KG1 (cell line): ENCODE measurements around the gene RPS6KB1.
"Not testable (repeated sequence)": the region's sequence is repeated elsewhere in the genome, so short reads cannot be mapped to it uniquely, and the experiment has no call there.

Experiments used
- DNase-seq: peaks from one replicate; lab custom pipeline; 2025; lab: John Stamatoyannopoulos, UW

Gene RPS6KB1

DNA sequence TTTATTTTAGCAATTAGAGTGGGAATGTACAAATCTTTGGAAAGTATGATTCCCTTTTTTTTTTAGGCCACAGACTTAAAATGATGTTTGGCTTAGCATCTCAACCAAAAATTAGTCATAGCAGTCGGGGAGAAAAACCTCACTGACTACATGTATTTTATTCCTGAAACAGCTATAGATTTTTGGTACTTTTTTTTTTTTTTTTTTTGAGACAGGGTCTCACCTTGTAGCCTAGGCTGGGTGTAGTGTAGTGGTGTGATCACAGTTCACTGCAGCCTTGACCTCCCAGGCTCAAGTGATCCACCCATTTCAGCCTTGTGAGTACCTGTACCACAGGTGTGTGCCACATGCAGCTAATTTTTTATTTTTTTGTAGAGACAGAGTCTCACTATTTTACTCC is 48.2 kb downstream of the RPS6KB1 start:
- no peak for DNase-seq

- DNase-seq, result not testable (repeated sequence)
These were observed 53.5 kb downstream of the RPS6KB1 start for GRCh38 chr17:59946433-59946832.

DNA sequence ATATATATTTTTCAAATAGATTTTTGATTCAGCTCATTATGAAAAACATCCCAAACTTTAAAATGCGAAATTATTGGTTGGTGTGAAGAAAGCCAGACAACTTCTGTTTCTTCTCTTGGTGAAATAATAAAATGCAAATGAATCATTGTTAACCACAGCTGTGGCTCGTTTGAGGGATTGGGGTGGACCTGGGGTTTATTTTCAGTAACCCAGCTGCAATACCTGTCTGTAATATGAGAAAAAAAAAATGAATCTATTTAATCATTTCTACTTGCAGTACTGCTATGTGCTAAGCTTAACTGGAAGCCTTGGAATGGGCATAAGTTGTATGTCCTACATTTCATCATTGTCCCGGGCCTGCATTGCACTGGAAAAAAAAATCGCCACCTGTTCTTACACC is 54.4 kb downstream of the RPS6KB1 start:
- not testable (repeated sequence) for DNase-seq

- DNase-seq, result no peak
These were observed 57.1 kb downstream of the RPS6KB1 start for GRCh38 chr17:59950049-59950448.

GRCh38 chr17:59954856-59955255 is 61.9 kb downstream of the RPS6KB1 start:
- DNase-seq, result no peak

GRCh38 chr17:59959574-59959973 is 66.7 kb downstream of the RPS6KB1 start:
- not testable (repeated sequence) for DNase-seq

DNA sequence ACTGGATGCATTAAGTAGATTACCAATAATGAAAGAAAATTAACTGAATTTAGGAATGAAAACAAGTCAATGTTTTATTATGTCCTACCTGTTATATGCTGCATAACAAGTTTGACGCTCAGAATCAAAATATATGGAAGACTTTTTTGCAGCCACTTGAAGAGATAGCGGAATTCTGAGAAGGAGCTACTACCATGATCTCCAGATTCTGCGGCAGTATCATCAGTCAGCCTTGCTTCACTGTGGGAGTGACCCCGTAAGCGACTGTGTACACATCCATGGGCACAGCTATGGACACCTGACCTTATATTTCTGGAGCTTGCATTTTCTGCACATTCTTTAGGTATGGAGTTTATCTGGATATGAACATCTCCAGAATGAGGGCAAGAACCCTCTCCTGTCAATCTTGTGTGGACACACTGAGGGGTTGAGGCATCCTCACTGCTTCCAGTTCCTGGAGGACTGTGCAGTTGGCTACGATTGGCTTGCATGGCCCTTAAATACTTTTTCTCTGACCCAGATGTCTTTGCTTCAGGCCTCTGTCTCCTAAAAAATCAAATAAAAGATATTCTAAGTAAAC is 69.9 kb downstream of the RPS6KB1 start:
- DNase-seq, result no peak

GRCh38 chr17:59963738-59964481 is 71.0 kb downstream of the RPS6KB1 start:
- peak; percentile 74 for DNase-seq

- DNase-seq, result peak; percentile 82
These were observed 71.8 kb downstream of the RPS6KB1 start, which contains the start of gene RNFT1 for GRCh38 chr17:59964482-59965328. RNFT1 (minus strand) TSS chr17:59964740; CDS start chr17:59964663, 77 bp downstream.

GRCh38 chr17:59971771-59972170 is 78.8 kb downstream of the RPS6KB1 start:
- DNase-seq, result not testable (repeated sequence)

GRCh38 chr17:59972778-59973177 is 79.9 kb downstream of the RPS6KB1 start:
- no peak for DNase-seq

- not testable (repeated sequence) for DNase-seq
These were observed 80.6 kb downstream of the RPS6KB1 start for GRCh38 chr17:59973483-59973882.

DNA sequence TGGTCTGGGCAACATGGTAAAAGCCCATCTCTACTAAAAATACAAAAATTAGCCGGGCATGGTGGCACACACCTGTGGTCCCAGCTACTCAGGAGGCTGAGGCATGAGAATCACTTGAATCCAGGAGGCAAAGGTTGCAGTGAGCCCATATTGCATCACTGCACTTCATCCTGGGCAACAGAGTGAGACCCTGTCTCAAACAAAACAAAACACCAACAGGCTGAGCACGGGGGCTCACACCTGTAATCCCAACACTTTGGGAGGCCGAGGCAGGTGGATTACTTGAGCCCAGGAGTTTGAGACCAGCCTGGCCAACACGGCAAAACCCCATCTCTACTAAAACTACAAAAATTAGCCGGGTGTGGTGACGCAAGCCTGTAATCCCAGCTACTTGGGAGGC is 82.2 kb downstream of the RPS6KB1 start:
- not testable (repeated sequence) for DNase-seq

DNA sequence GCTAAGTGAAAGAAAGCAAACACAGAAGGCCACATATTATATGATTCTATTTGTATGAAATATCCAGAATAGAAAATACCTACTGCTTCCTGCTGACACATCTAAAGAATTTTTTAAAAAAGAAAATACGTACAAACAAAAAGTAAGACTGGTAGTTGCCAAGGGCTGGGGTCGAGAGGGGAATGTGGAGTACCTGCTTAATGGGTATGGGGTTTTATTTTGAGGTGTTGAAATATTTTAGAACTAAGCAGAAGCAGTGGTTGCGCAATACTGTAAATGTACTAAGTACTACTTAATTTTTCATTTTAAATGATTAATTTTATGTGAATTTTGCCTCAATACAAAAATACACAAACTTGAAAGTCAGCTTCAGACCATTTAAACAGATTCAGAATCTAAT is 103.7 kb downstream of the RPS6KB1 start:
- not testable (repeated sequence) for DNase-seq
